ENCODE results near the gene PCSK5.

GRCh38 chr9:76311537-76311936 is 421.1 kb downstream of the PCSK5 start:
- no peak for TF ChIP-seq CTCF (IDR thresholded peaks at IDR 0.05; ENCODE audit: borderline replicate concordance, extremely low read depth, low read length, poor library complexity, severe bottlenecking)
- no peak for TF ChIP-seq EZH2 (IDR thresholded peaks at IDR 0.05; ENCODE audit: borderline replicate concordance, low read depth, low read length, severe bottlenecking)

All from DND-41 (cell line).